Cardiac septum (tissue), 1 donor: ENCODE results near the gene ATG10. TPM values are rescaled to one million over a fixed set of nuclear protein-coding genes. Genes with fewer than 3 reads are reported as not detected.

Source experiments
- DNase-seq: peaks from one replicate; pipeline ENCODE4 v3.0.0-alpha.2; 2020; ENCODE audit warnings: low spot score
- intact Hi-C: fragments of 100-400 bp; cut with DNase I; formaldehyde crosslinking; loops from one replicate; pipeline ENCODE4 v1.14.0; 2022
- total RNA-seq: library from RNA; stranded (reverse); fragmentation: NEBNext Ultra II Directional; extraction: Animal tissue kit (Norgen Biotek cat#: 25700); gene quantifications from one replicate; pipeline ENCODE4 v1.2.1, GENCODE V29; 2021
- donor health status: DM: no; HTN: no; CAD: no.

The ATG10 gene
- total RNA-seq, 1 donor from 2014 or later: 7.1 TPM

GRCh38 chr5:82182662-82183061, 210.8 kb downstream of the ATG10 start:
- no peak for DNase-seq
- intact Hi-C loops: no loop called here

- no peak for DNase-seq
- intact Hi-C loops: no loop called here
These were observed 212.0 kb downstream of the ATG10 start for GRCh38 chr5:82183828-82184227.

GRCh38 chr5:82185851-82186250, 214.0 kb downstream of the ATG10 start:
- intact Hi-C loops: no loop called here
- no peak for DNase-seq

- no peak for DNase-seq
- intact Hi-C loops: no loop called here
These were observed 225.7 kb downstream of the ATG10 start for GRCh38 chr5:82197550-82197949.

- DNase-seq: no peak
- intact Hi-C loops: no loop called here
These were observed 232.7 kb downstream of the ATG10 start for GRCh38 chr5:82204567-82204966.

GRCh38 chr5:82205005-82205404, 233.2 kb downstream of the ATG10 start:
- DNase-seq: no peak
- intact Hi-C loops: no loop called here

- intact Hi-C loops: no loop called here
- DNase-seq: no peak
These were observed 236.5 kb downstream of the ATG10 start for GRCh38 chr5:82208371-82208770.

GRCh38 chr5:82211855-82212572, 240.2 kb downstream of the ATG10 start:
- intact Hi-C loops: no loop called here
- no peak for DNase-seq

- intact Hi-C loops: no loop called here
These were observed 246.1 kb downstream of the ATG10 start for GRCh38 chr5:82217917-82218316.

GRCh38 chr5:82218374-82219156, 246.7 kb downstream of the ATG10 start:
- DNase-seq: no peak
- intact Hi-C loops: no loop called here

More at GRCh38 chr5:82217917-82218316, 246.1 kb downstream of the ATG10 start:
- no peak for DNase-seq

GRCh38 chr5:82221020-82221419, 249.2 kb downstream of the ATG10 start:
- DNase-seq: no peak
- intact Hi-C loops: loop anchor here (10.0 kb wide), 2 partner anchors 46 to 796 kb away; no protein-coding TSS in a partner anchor

- no peak for DNase-seq
- intact Hi-C loops: loop anchor here (10.0 kb wide), 2 partner anchors 48 to 798 kb away; no protein-coding TSS in a partner anchor
These were observed 251.1 kb downstream of the ATG10 start for GRCh38 chr5:82222597-82223574.

GRCh38 chr5:82225525-82226172, 253.8 kb downstream of the ATG10 start:
- intact Hi-C loops: loop anchor here (10.0 kb wide), 2 partner anchors 51 to 801 kb away; no protein-coding TSS in a partner anchor
- DNase-seq: no peak

- DNase-seq: no peak
These were observed 263.1 kb downstream of the ATG10 start for GRCh38 chr5:82234885-82235284.

GRCh38 chr5:82244151-82244550, 272.3 kb downstream of the ATG10 start:
- DNase-seq: no peak
- intact Hi-C loops: no loop called here

More at GRCh38 chr5:82234885-82235284, 263.1 kb downstream of the ATG10 start:
- intact Hi-C loops: no loop called here

GRCh38 chr5:82244854-82245635, 273.2 kb downstream of the ATG10 start:
- DNase-seq: no peak
- intact Hi-C loops: no loop called here

GRCh38 chr5:82246960-82247574, 275.2 kb downstream of the ATG10 start:
- DNase-seq: no peak
- intact Hi-C loops: no loop called here

GRCh38 chr5:82252744-82253143, 280.9 kb downstream of the ATG10 start:
- DNase-seq: no peak
- intact Hi-C loops: no loop called here
